Calu3 (cell line): Measurements from ENCODE around the gene SLC47A1. TPM values are rescaled to one million over a fixed set of nuclear protein-coding genes. Genes with fewer than 3 reads are reported as not detected.

Experiments
- BruUV-seq: library from RNA; stranded (reverse); fragments of 400-500 nt; replicated peaks from 2 replicates; lab custom pipeline; 2021; lab: Mats Ljungman, UMichigan
- CTCF ChIA-PET: fragments of 300-600 bp; sonication (Branson Sonifier 250); formaldehyde crosslinking; loops from one replicate; lab custom pipeline; 2022; ENCODE audit warnings: antibody characterized with exemption; lab: Charles Lee
- DNase-seq: peaks from one replicate; pipeline ENCODE4 v3.0.0; 2022
- H3K27ac Mint-ChIP-seq: one replicate; pipeline ENCODE4 v1.8.0; 2022; ENCODE audit warnings: mixed read lengths; ENCODE audit not compliant: unreplicated experiment
- H3K27me3 Mint-ChIP-seq: one replicate; pipeline ENCODE4 v1.8.0; 2022; ENCODE audit warnings: mixed read lengths; ENCODE audit not compliant: unreplicated experiment
- H3K36me3 Mint-ChIP-seq: one replicate; pipeline ENCODE4 v1.8.0; 2022; ENCODE audit warnings: mild to moderate bottlenecking, moderate library complexity, mixed read lengths; ENCODE audit not compliant: insufficient read depth, unreplicated experiment
- H3K4me1 Mint-ChIP-seq: one replicate; pipeline ENCODE4 v1.8.0; 2022; ENCODE audit warnings: mild to moderate bottlenecking, low read depth, mixed read lengths; ENCODE audit not compliant: unreplicated experiment
- H3K4me3 Mint-ChIP-seq: one replicate; pipeline ENCODE4 v1.8.0; 2022; ENCODE audit warnings: mild to moderate bottlenecking, low read depth, moderate library complexity, mixed read lengths; ENCODE audit not compliant: unreplicated experiment
- H3K9me3 Mint-ChIP-seq: one replicate; pipeline ENCODE4 v1.8.0; 2022; ENCODE audit warnings: low read depth, mixed read lengths; ENCODE audit not compliant: unreplicated experiment
- intact Hi-C: fragments of 100-400 bp; cut with micrococcal nuclease; formaldehyde crosslinking; loops from one replicate; pipeline ENCODE4 v1.10.0; 2022; ENCODE audit not compliant: unreplicated experiment
- total RNA-seq: library from RNA; stranded (reverse); gene quantifications from 2 replicates; pipeline ENCODE4 v1.2.3, GENCODE V29; 2022
- TF ChIP-seq, protein P1 (sequence below): fragments of 200-600 bp; IDR thresholded peaks from one replicate; pipeline ENCODE4 v1.8.0; 2022; ENCODE audit warnings: antibody characterized with exemption; ENCODE audit not compliant: unreplicated experiment

Gene SLC47A1
- total RNA-seq, 1 experiment from 2014 or later, result not detected

DNA sequence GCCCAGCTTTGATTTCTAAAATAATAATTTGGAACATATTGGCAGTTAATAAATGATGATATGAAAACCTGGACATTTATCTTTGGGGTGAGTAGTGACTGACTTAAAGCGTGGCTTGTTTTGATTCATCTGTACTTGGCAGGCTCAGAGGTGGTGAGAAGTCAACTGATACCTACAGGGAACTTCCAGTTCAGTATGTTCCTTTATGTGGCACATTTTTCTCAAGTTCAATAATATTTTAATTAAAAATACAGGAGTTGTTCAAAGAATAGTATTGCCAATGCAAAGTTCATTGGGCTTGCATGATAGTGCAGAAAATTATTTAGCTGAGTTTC is 34.3 kb downstream of the SLC47A1 start:
- Mint-ChIP-seq H3K36me3 (no peaks in the 10 kb centered on the region), H3K4me1 (no peaks in the 10 kb centered on the region), H3K4me3 (no peak overlapping the region), H3K27ac (no peak overlapping the region), H3K9me3 (no peaks in the 10 kb centered on the region), H3K27me3 (no peaks in the 10 kb centered on the region)
- CTCF ChIA-PET, result no interaction called here
- BruUV-seq, result no TSS peak
- TF ChIP-seq, protein P1, sequence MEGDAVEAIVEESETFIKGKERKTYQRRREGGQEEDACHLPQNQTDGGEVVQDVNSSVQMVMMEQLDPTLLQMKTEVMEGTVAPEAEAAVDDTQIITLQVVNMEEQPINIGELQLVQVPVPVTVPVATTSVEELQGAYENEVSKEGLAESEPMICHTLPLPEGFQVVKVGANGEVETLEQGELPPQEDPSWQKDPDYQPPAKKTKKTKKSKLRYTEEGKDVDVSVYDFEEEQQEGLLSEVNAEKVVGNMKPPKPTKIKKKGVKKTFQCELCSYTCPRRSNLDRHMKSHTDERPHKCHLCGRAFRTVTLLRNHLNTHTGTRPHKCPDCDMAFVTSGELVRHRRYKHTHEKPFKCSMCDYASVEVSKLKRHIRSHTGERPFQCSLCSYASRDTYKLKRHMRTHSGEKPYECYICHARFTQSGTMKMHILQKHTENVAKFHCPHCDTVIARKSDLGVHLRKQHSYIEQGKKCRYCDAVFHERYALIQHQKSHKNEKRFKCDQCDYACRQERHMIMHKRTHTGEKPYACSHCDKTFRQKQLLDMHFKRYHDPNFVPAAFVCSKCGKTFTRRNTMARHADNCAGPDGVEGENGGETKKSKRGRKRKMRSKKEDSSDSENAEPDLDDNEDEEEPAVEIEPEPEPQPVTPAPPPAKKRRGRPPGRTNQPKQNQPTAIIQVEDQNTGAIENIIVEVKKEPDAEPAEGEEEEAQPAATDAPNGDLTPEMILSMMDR, result no peak
- intact Hi-C loops, result no loop called here
- DNase-seq, result no peak

DNA sequence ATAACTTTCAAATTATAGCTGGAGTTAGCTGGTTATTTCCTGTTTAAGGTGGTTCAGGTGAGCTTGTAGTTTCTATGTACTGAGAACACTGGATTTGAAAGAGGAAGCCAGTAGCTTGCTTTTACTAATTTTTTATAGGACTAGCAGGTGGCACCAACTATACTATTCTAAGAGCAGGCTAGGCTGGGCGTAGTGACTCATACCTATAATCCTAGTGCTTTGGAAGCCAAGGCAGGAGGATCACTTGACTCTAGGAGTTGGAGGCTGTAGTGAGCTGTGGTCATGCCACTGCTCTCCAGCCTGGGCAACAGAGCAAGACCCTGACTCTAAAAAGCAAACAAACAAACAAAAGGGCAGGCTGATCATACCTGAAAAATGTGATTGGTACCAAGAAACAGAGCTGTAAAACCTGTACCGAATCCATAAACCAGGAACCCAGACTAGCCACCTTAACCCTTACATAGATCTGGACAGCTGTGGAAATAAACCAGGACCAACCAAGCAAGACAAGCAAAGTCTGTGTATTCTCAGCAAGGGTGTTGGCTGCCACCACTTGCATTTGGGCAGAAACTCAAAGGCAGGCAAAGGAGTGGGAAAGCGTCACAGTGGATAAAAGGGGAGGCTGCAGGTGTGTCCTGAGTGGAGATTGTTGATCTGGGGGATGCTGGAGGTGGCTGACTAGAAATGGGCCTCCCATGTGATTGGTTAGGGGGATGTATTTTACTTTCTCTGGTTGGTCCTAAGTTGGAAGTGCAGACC is 36.3 kb downstream of the SLC47A1 start:
- CTCF ChIA-PET, result interaction anchor here (0.6 kb wide), 1 partner anchor 153 kb away, joined by 5 read pairs; no protein-coding TSS in a partner anchor
- H3K36me3 Mint-ChIP-seq, result no peaks in the 10 kb centered on the region
- no peak overlapping the region for H3K27ac Mint-ChIP-seq
- H3K4me1 Mint-ChIP-seq, result no peaks in the 10 kb centered on the region
- no peak for DNase-seq
- TF ChIP-seq, protein P1, result no peak
- no peak overlapping the region for H3K4me3 Mint-ChIP-seq
- BruUV-seq, result no TSS peak
- no peaks in the 10 kb centered on the region for H3K27me3 Mint-ChIP-seq
- intact Hi-C loops, result no loop called here
- no peaks in the 10 kb centered on the region for H3K9me3 Mint-ChIP-seq

DNA sequence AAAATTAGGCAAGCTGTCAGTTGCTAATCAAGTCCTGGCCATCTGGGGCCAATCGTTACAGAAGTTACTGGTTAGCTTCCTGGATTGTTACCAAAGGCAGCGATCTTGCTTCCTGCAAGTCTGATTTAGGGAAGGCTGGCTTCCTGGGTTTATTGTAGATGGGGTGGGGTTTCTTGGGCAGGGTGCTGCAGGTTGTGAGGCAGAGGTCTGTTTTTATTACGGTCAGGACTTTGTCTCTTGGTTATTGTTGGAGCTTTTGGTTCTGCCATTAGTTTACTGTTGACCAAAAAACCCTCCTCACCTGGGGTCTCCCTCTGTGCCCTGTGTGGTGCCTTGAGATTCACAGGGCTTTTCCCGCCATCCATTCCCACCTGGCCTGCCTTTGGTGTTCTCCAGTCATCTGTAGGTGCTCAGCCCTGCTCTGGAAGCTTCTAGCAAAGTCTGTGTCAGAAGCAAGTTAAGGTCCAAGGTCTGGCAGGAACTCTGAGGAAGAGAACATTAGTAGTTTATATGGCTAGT is 36.9 kb downstream of the SLC47A1 start:
- no peaks in the 10 kb centered on the region for H3K9me3 Mint-ChIP-seq
- TF ChIP-seq, protein P1, result no peak
- intact Hi-C loops, result no loop called here
- no peak for DNase-seq
- H3K27me3 Mint-ChIP-seq, result no peaks in the 10 kb centered on the region
- CTCF ChIA-PET, result interaction anchor here (0.6 kb wide), 1 partner anchor 152 kb away, joined by 5 read pairs; no protein-coding TSS in a partner anchor
- H3K27ac Mint-ChIP-seq, result no peak overlapping the region
- no peaks in the 10 kb centered on the region for H3K36me3 Mint-ChIP-seq
- H3K4me1 Mint-ChIP-seq, result no peaks in the 10 kb centered on the region
- no peak overlapping the region for H3K4me3 Mint-ChIP-seq
- BruUV-seq, result no TSS peak

DNA sequence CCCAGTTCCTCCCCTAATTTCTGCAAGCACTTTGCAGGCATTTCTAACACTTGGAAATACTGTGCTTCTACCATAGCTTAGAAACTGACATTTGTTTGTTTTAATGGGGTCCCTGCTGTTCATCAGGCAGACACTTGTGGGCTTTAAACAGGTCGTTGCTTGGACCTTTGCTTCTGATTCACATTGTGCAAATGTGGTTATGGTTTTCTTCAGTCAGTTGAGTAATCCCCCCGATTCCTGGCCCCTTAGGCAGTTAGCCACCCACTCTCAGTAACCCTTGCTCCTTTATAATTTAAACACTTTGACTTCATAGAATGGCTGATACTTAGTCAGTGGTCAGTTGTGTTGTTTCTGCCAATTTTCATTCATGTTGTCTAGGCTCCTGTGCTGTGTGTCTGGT is 39.4 kb downstream of the SLC47A1 start:
- no peak for DNase-seq
- TF ChIP-seq, protein P1, result no peak
- no peak overlapping the region for H3K27ac Mint-ChIP-seq
- intact Hi-C loops, result no loop called here
- H3K4me3 Mint-ChIP-seq, result no peak overlapping the region
- no peaks in the 10 kb centered on the region for H3K27me3 Mint-ChIP-seq
- H3K9me3 Mint-ChIP-seq, result no peaks in the 10 kb centered on the region
- BruUV-seq, result no TSS peak
- CTCF ChIA-PET, result no interaction called here
- no peaks in the 10 kb centered on the region for H3K36me3 Mint-ChIP-seq
- H3K4me1 Mint-ChIP-seq, result no peaks in the 10 kb centered on the region
